NCI-H82 (cell line): ENCODE data around the gene PLA2G5.

ENCODE experiments used
- DNase-seq: peaks from one replicate; lab custom pipeline; 2025; lab: John Stamatoyannopoulos, UW

Gene PLA2G5

GRCh38 chr1:20090119-20090518, 20.1 kb downstream of the PLA2G5 start:
- DNase-seq = no peak

GRCh38 chr1:20090641-20091040, 20.6 kb downstream of the PLA2G5 start:
- no peak for DNase-seq

- no peak for DNase-seq
These were observed 23.3 kb downstream of the PLA2G5 start for GRCh38 chr1:20093303-20093702.

- no peak for DNase-seq
These were observed 24.0 kb downstream of the PLA2G5 start for GRCh38 chr1:20093940-20094391.

- DNase-seq = no peak
These were observed 25.8 kb downstream of the PLA2G5 start for GRCh38 chr1:20095564-20096434.

GRCh38 chr1:20096840-20097447, 26.9 kb downstream of the PLA2G5 start:
- DNase-seq = no peak

GRCh38 chr1:20099533-20099932, 29.5 kb downstream of the PLA2G5 start:
- no peak for DNase-seq

- peak; percentile 74 for DNase-seq
These were observed 30.8 kb downstream of the PLA2G5 start for GRCh38 chr1:20100632-20101355.

GRCh38 chr1:20102875-20103274, 32.9 kb downstream of the PLA2G5 start:
- DNase-seq = no peak

GRCh38 chr1:20105856-20106255, 35.9 kb downstream of the PLA2G5 start:
- no peak for DNase-seq

GRCh38 chr1:20107351-20107750, 37.4 kb downstream of the PLA2G5 start:
- no peak for DNase-seq

GRCh38 chr1:20107796-20108195, 37.8 kb downstream of the PLA2G5 start:
- DNase-seq = no peak

- no peak for DNase-seq
These were observed 38.6 kb downstream of the PLA2G5 start for GRCh38 chr1:20108366-20109123.

GRCh38 chr1:20109223-20109856, 39.3 kb downstream of the PLA2G5 start:
- no peak for DNase-seq

- no peak for DNase-seq
These were observed 40.7 kb downstream of the PLA2G5 start for GRCh38 chr1:20110679-20111078.

- no peak for DNase-seq
These were observed 41.5 kb downstream of the PLA2G5 start for GRCh38 chr1:20111452-20111851.

- DNase-seq = no peak
These were observed 42.4 kb downstream of the PLA2G5 start for GRCh38 chr1:20112279-20113000.

GRCh38 chr1:20114021-20114648, 44.1 kb downstream of the PLA2G5 start:
- DNase-seq = no peak

- no peak for DNase-seq
These were observed 45.5 kb downstream of the PLA2G5 start for GRCh38 chr1:20115479-20115878.

GRCh38 chr1:20115916-20116315, 45.9 kb downstream of the PLA2G5 start:
- no peak for DNase-seq
